ENCODE measurements around the gene TRAT1.

The TRAT1 gene

DNA sequence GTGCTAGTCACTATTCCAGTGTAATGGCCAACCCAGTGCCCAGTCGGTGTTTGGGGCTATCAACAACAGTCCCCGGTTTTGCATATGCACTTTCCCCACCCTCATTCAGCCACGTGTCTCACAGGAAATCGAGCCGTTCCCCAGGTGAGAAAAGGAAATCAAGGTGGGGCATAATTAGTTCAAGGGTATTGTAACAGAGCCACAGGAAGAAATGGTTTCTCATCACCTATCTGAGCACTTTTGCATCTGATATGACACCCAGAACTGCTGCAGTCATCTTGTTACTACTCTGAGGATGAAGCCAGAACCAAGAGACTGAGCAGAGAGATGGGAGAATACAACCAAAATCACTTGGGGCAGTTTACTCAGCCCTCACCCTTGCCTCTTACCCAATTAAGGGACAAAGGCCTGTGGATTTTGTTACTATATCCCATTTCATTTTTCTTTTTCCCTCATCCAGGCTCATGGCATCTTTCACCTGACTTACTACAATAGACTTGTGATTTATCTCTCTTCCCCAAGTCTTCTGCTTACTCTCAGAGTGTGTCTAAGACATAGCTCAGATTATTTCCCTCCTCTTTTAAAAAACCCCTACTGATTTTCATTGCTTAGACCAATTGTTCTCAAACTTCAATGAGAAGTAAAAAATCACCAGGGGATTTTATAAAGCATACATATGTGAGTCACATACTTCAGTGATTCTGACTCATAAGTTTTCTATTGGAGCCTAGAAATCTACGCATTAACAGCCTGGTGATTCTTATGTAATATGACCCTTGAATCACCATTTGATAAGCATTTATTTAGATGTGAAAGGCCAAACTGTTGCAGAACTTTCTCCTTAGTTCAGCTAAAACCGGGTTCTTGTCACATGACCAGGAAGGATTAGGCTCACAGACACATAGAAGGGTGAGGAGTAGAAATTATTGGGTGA is 40.5 kb downstream of the TRAT1 start:
- no peak for DNase-seq

DNA sequence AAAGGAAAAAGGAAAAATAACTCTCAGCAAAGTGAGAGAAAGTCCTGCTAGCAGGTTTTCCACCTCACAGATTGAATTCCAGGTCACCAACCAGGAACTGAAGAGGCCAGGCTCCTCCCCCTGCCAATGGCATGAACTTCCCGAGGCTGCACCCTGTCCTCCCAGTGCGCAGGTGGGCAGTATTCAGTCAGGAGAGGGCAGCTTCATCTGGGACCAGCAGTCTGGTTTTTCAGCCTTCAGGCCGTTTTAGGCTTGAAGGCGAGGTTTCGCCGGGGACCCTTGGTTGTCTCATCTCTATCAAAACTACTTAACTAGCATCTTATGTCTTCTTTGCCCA is 41.2 kb downstream of the TRAT1 start:
- no peak for DNase-seq

DNA sequence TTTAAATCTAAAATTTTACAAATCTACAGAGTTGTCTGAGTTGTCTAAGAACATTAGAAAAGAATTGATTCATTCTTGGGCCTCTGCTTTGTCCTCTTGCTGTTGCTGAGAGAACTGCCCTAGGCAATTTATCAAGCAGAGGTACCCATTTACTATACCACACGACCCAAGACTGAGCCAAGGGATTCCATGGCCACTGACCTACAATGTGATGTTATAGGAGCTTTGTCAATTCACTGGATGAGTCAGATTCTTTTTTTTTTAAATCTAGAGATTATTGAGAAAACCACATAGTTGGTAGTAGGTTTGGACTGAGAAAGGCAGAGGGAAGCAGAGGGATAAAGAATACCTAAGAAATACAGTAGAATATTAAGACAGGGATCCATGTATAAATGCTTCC is 55.3 kb downstream of the TRAT1 start:
- DNase-seq: no peak

DNA sequence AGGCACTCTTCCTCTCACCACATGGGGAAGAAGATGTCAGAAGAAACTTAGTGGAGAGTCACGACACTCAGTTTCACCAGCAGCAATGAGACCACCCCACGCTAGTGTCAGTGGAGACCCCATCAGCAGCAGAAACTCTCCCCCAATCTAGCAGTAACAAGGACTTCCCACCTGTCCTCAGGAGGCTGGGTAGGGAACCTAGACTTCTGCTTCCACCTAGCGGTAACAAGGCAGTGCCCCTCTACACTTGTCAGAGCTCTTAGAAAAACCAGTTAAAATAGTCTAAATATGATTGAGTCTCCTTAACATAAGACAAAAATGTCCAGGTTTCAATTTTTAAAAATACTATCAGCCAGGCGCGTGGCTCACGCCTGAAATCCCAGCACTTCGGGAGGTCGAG is 57.3 kb downstream of the TRAT1 start:
- DNase-seq: no peak

DNA sequence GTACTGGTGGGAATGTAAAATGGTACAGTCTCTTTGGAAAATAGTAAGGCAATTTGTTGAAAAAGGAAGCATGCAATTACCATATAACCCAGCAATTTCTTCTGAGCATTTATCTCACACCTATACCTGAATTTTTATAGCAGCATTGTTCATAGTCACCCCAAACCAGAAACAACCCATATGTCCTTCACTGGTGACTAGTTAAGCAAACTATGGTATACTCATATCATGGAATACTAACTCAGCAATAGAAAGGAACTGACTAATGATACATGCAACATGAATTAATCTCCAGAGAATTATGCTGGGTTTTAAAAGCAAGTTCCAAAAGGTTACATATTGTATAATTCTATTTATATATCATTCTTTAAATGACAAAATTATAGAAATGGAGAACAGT is 60.2 kb downstream of the TRAT1 start:
- no peak for DNase-seq

DNA sequence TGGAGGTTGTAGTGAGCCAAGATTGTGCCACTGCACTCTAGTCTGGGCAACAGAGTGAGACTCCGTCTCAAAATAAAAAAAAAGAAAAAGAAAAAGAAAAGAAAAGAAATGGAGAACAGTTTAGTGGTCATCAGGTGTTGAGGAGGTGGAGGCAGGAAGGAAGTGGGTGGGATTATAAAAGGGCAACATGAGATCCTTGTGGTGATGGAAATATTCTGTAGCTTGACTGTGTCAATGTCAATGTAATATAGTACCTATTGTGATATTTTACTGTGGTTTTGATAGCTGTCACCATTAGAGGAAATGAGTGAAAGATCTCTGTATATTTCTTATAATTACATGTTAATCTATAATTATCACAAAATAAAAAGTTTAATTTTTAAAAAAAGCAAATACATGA is 60.8 kb downstream of the TRAT1 start:
- no peak for DNase-seq

DNA sequence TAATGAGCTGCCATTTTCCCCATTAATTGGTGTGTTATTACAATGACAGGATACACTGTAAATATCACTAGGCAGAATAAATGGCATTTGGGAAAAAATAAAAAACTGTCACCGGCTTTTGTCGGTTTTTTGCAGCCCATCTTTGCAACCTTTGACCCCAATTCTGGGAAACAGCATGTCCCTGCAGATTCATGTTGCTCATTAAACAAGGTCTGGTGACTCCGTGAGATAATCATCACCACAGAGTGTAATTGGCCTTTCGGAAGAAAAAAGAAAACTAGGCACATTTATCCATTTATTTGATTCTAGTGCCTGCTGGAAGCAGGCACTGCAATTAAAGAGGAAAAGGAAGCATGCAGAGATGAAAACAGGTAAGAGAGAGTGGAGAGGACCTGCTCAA is 64.5 kb downstream of the TRAT1 start:
- no peak for DNase-seq

DNA sequence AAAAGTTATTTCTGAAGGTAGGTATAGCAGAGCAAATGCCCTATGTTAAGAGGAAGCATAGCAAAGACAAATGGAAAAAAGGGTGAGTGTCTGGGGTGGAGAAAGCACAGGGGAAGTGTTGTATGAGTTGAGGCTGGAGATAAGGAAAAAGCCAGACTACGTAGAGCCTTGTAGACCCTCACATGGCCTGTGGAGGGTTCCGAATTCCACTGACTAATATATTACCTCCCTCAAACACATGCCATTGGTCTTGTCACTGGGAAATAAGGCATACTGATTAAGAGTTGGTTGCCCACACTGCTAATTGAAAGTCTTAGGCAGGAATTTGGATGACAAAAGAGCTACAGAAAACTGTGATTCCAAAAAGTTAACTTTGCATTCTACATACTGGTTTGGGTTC is 65.2 kb downstream of the TRAT1 start:
- DNase-seq: no peak

DNA sequence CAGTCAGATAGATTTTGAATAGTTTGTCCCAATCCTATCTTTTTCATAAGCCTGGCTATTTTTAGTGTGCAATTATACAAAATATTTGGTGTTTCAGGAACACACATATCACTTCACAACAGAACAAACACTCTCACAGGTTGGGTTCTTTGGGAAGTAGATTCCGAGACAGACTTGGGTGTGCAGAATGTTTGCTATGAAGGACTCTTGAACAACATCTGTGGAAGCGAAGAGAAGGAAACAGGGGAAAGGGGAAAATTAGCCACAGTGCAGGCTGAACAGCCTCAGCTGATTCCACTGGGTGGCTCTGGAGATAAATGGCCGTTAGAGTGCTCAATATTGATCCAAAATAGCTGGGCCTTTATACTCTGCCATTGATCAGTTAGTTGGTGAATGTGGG is 69.2 kb downstream of the TRAT1 start:
- DNase-seq: no peak

DNA sequence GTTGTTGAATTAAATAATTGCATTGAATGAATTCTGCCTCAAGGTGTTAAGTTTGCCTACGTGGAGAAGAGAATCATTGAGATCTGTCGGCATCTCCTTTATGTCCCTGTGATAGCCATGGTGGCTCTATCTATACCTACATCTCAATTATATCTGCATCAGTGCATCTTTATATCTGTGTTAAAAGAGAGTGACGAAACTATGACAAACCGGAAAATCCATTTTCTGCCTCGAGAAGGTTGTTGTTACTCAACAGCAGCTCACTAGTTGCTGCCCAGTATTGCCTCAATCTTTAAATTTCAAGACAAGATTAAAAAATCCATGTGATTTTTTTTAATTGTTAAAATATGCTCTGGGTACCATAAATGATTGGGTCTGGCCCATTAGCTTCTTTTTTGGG is 72.4 kb downstream of the TRAT1 start:
- no peak for DNase-seq

DNA sequence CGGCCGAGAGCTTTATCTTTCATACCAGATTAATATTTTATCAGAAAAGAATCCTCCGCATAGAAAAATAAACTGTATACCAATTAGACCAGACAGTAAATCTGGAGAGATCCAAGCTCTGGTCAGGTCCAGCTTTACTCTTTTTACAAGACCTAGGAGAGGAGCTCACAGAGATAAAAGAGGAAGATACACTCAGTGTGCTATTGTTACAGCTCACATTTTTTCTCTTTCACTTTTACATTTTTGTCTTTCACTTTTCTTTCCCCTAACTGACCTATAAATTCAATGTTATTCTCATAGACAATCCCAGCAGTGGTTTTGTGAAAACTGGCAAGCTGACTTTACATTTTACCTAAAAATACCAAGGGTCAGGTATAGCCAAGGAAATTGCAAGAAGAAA is 75.3 kb downstream of the TRAT1 start:
- no peak for DNase-seq

DNA sequence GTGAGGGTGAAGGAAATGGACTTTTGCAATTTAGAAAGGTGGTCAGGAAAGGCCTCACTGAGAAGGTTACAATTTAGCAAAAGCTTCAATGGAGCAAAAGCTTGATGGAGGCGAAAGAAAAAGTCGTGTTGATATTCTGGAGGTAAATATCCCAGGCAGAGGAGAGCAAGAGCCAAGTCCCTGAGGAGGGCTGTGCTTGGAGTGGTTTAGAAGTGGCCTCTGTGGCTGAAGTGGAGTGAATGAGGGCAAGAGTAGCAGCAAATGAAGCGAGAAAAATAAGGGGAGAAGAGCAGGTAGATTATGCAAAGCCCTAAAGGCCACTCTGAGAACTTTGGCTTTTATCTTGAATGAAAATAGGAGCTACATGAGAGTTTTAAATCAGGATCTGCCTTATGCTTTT is 76.9 kb downstream of the TRAT1 start:
- no peak for DNase-seq

Data from activated gamma-delta T cell (primary cell).